Measurements from ENCODE around the gene MED1. TPM values are rescaled to one million over a fixed set of nuclear protein-coding genes. Genes with fewer than 3 reads are reported as not detected.
A peak's percentile ranks its signal among the peaks of the same experiment; 100 is the strongest.
"Not testable (repeated sequence)": the region's sequence is repeated elsewhere in the genome, so short reads cannot be mapped to it uniquely, and the experiment has no call there.

The MED1 gene
- total RNA-seq, 1 donor from 2014 or later: 21.2 TPM

DNA sequence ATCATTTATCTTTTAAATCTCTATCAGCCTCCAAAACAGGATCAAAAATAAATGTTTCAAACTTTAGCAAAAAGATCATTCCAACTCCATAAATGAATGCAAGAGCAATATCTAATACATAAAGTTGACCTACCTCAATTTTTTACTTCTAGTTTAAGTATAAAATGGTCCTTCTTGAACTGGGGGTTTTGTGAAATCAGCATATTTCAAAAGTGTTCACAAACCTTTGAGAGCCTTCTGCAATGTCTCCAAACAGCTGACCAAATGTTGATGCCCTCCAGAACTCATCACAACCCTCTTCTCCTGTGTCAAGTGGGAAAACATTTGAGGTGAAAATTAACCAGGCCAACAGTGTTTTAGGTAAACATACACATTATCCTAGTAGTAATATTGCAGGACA, 7.7 kb downstream of the MED1 start:
- intact Hi-C loops (cut with DNase I): no loop called here
- ATAC-seq (ENCODE audit: poor library complexity): no peak

DNA sequence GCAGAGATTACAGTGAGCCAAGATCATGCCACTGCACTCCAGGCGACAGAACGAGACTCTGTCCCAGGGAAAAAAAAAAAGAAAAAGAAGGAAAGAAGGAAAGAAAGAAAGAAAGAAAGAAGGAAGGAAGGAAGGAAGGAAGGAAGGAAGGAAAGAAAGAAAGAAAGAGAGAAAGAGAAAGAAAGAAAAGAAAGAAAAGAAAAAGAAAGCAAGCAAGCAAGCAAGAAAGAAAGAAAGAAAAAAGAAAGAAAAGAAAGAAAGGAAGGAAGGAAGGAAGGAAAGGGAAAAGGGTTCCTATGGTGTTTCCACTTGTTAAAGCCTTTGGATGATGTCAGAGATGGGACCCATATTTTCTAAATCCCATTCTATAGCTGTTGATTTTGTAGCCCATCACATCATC, 11.2 kb downstream of the MED1 start:
- DNase-seq; ATAC-seq (ENCODE audit: poor library complexity); intact Hi-C loops (cut with DNase I): not testable (repeated sequence)

More for the DNA sequence above, 7.7 kb downstream of the MED1 start:
- no peak for DNase-seq

DNA sequence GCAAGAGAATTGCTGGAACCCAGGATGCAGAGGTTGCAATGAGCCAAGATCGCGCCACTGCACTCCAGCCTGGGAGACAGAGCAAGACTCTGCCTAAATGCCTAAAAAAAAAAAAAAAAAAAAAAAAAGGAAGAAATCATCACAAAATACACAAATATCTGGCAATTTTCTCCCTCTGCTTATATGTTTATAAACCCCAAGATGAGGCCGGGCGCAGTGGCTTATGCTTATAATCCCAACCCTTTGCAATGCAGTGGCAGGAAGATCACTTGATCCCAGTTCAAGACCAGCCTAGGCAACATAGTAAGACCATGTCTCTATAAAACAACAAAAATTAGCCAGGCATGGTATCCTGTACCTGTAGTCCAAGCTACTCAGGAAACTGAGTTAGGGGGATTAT, 21.5 kb downstream of the MED1 start:
- intact Hi-C loops (cut with DNase I): loop anchor here (10.0 kb wide), 1 partner anchor 85 kb away; no protein-coding TSS in a partner anchor
- DNase-seq (no peak), ATAC-seq (ENCODE audit: poor library complexity) (no peak)

DNA sequence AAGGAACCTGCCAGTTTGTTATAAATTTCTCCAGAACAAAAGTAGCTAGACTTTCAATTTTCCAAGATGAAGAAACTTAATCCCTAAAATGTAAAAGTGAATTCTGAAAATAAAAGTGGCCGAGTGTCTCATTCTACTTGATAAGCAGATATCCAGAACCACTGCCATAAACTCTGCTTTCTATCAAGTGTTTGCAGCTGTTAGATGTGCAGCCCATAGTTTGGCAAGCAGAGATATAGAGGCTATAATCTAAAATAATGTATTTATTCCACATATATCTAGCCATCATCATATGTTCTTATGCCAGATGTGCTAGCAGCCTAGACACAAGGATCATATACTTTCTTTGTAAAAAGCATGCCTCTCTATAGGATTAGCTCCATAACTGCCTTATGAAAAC, 34.9 kb downstream of the MED1 start:
- DNase-seq: no peak
- ATAC-seq (ENCODE audit: poor library complexity): no peak
- intact Hi-C loops (cut with DNase I): no loop called here

DNA sequence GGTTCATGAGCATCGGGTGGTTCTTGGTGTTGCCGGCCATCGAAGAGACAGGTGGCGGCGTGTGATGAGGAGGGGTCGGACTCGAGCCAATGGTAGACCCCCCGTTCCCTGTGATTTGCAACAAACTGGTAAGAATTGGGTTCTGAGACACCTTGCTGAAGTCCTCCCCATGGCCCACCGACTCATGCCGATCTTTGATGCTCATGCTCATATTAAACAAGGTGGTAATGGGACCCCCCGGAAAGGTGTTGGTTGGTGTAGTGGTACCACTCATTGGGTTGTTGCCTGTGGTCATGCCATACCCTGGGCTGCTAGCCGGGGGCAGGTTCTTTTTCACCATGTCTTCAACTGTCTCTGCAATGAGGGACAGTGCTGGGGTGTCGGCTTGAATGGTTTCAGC, 40.8 kb downstream of the MED1 start:
- no peak for ATAC-seq (ENCODE audit: poor library complexity)
- no peak for DNase-seq
- intact Hi-C loops (cut with DNase I): no loop called here

DNA sequence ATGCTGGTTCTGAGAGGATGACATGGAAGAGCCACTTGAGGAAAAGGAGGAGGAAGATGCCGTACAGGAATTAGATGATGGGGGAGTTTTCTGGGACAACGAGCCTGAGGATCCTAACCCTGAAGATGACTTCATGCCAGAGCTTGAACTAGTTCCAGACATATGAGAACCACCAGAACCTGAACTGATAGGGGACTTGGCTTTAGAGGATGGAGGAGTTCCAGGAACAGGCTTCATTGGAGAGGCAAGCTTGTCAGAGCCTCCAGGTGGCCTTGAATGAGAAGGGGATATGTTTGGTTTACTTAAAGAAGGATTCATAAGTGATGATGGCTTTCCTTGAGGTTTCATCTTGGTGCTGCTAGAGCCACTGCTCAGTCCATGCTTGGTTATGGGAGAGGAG, 42.7 kb downstream of the MED1 start:
- ATAC-seq (ENCODE audit: poor library complexity) (peak; percentile 70), DNase-seq (no peak)
- intact Hi-C loops (cut with DNase I): no loop called here

DNA sequence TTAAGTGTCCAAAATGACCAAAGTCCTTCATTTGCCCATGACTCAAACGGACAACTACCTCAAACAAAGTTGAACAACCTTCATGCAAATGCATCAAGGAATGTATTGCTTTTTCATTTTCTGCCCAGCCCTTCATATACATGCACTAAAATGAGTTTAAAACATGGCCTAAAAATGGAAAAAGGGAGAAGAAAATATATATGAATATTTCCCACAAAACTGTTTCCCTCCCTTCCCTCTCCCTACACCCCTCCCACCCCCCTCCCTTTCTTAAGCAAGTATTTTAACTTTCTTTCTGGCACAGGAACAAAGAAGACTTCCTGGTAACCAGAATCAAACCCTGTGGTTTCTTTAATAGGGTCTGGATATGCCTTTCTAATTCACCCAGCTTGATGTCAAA, 44.1 kb downstream of the MED1 start:
- intact Hi-C loops (cut with DNase I): no loop called here
- DNase-seq: no peak
- no peak for ATAC-seq (ENCODE audit: poor library complexity)

DNA sequence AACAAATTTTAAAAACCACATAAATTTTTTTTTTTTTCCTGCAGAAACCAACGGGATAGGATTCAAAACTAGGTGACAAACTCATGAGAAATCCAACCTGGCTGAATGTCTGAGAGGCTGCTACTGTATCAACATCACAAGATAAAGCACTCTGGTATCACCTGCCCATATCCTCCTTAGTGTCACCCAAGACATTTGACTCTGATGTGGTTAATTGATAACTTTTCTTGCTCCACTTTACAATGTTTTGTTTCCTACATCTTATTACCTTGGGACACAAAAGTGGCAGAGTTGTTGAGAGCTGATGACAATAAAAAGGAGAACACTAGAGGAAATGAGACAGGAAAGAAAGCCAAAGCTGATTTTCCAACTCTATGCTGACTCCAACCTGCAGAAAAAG, 45.6 kb downstream of the MED1 start:
- no peak for DNase-seq
- intact Hi-C loops (cut with DNase I): no loop called here
- ATAC-seq (ENCODE audit: poor library complexity): no peak

DNA sequence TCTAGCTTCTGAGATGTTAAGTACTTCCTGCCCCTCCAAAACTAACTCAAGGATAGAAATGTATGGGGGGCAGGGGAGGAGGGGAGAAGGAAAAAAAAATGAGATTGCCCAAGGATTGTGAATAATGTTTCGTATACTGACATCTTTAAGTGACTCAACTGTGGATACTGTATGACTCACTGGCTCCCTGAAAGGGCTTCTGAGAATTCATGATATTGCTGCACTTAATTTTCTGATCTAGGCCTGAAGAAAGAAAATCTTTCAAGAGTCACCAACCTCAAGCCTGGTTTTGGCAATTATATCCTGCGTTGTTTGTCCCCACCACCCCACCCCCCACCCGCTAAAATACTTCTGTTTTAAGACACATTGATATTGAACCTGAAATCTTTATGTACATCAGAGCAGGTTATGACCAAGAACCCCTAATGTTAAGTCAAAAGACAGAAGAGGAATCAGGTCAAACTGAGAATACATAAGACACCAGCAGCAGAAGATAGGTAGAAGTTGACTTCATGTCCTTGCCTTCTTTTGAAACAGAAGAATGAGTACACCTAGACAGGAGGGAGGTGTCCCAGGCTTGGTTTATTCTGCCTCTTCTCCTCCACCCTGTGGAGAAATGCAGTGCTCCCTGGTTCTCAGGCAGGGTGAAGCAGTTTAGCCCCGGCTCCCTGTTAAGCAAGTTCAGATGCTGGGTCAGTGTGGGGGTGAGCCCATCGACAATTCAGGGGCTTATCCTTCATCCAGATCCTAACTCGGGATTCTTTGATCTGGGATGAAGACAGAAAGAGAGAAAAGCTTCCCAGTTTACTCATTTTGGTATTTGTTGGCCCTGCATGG, 46.3 kb downstream of the MED1 start:
- ATAC-seq (ENCODE audit: poor library complexity): no peak
- intact Hi-C loops (cut with DNase I): no loop called here
- no peak for DNase-seq

DNA sequence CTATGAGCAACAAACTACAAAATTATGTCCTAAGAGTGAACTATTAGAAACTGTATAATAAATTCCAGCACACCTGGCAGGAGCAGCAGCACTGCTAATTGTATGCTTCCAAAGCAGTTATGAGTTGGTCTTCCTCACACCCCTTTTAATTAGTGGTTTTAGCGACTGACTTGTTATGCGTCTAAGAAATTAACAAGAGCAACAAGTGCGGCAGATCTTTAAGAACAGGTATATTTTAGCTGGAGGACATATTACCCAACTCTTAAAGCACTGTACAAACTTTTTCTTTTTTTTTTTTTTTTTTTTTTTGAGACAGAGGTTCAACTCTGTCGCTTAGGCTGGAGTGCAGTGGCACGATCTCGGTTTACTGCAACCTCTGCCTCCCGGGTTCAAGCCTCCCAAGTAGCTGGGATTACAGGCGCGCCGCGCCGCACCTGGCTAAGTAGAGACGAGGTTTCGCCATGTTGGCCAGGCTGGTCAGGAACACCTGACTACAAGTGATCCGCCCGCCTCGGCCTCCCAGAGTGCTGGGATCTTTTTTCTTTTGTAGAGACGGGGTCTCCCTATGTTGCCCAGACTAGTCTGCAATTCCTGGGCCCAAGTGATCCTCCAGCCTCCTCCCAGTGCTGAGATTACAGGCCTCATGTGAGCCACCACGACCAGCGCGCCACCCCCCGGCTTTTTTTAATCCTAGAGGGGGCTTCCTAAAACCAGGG, 48.0 kb downstream of the MED1 start:
- ATAC-seq (ENCODE audit: poor library complexity) (no peak), DNase-seq (no peak)
- intact Hi-C loops (cut with DNase I): no loop called here

DNA sequence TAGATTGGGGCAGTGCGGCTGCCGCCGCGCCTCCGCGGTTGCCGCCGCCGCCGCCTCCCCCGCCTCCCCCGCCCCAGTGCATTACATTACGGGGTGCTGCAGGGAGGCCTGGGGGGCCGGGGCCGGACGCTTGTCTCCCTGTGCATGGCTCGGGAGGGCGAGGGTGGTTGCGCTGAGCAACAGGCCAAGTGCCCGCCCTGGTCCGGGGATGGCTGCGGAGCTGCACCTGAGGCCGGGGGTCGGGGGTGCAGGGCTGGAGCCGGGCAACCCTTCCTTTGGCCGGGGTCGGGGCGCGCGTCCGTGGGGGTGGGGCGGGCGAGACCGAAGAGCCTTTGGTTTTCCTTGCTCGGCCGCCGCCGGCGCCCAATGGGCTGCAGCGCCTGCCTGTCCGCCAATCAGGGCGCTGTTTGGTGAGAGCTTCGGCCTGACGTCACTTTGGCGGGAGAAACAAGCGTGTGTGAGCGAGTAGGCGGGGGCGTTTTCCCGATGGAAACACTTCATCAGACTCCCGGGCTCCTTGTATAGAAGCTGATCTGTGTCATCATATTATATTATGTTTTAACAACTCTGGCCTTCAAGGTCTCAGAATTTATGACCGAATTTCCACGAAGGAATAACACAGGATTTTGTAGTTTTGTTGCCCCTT, 48.7 kb downstream of the MED1 start:
- DNase-seq (peak; percentile 96), ATAC-seq (ENCODE audit: poor library complexity) (peak; percentile 91)
- intact Hi-C loops (cut with DNase I): no loop called here

DNA sequence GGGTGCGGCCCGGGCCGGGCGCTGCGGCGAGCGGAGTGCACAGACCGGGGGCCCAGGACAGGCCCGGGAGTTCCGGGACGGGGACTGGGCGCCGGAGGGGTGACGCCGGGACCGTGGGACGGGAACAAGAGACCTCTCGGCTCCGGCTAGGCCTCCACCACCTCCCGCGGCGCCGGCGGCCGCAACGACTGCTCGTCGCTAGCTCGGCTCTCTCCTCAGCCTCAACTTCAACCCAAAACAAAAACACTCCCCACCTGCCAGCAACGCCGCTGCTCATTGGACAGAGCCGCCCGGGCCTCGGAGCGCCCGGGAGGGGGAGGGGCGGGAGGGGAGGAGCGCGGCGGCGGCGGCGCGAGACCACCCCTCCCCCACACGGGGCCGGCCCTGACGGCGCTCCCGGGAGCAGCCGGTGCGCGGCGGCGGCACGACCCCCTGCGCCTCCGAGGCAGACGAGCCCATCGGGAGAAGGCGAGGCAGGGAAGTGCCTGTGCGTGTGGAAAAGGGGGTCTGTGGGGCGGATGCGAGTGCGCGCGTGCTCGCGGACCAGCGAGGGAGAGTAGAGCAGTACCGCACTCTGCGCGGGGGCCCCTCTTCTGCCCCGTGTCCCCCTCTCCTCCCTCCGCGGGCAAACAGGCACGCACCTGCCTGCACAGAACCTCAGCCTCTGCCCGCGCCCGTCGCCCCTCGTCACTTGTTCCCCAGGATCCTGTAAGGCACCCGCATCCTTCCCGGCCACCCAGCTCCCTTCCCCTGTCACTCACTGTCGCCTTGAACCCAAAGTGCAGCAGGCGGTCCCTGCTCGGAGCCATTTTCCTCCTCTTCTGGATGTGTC, 49.4 kb downstream of the MED1 start, which contains the start of gene FBXL20:
Gene FBXL20 (minus strand): TSS at position 215 of the 832 bp plus-strand sequence. CDS start 224 bp downstream, outside the sequence.
- intact Hi-C loops (cut with DNase I): no loop called here
- ATAC-seq (ENCODE audit: poor library complexity) (peak; percentile 96), DNase-seq (peak; percentile 97)

DNA sequence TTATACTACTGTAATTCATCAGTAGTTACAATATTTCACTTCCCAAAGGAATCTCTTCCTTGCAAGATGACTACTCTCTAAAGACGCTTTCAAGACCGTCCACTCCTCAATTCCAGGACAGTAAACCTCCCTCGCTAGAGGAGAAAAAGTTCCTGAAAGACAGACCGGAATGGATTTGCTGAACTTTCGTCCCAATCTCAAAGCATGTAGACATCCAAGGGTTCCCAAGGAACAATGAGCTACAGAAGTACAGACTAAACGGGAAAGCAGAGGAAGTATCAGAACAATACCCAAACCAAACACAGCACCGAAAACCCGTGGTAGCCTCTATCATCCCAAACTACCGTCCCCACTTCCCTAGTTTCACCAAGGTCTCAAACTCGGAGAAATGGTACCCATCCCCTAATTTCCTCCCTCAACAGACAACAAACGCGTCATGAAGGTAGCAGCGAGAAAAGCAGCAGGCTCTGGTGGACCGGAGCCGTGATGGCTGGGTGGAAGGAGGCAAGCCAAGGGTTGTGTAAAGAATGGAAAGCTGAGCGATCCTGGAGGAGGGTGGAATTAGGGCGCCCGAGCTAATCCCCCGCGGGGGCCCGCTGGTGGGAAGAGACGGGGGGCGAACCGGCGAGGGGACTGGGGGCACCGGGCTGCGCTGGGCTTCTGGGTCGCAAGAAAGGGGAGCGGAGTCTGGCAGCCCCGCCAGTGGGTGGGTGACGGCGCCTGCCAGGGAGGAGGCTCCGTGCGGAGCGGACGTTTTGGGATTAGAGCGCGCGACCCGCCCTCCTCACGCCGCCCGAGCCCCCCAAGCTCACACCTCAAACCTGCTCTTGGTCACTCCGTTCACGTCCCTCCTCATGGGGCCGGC, 50.3 kb downstream of the MED1 start:
- intact Hi-C loops (cut with DNase I): no loop called here

DNA sequence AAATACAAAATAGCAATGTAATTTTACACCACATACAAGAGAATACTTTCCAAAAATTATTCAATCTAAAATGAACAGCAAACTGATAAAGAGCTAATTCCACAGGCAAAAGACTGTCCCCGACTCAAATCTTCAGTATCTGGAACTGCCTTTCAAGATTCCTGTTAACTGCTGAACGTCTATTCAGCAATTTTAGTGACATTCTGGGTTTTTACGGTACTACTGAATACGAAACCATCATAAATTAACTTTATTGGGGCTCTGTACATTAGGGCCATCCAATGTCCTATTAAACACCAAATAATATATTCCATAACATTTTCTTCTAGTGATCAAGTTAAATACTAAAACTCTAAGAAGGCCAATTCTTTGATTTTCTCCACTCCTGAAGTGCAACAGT, 51.3 kb downstream of the MED1 start:
- DNase-seq: no peak
- no peak for ATAC-seq (ENCODE audit: poor library complexity)
- intact Hi-C loops (cut with DNase I): no loop called here

More for the DNA sequence above, 50.3 kb downstream of the MED1 start:
- ATAC-seq (ENCODE audit: poor library complexity) (peak; percentile 8), DNase-seq (peak; percentile 54)

DNA sequence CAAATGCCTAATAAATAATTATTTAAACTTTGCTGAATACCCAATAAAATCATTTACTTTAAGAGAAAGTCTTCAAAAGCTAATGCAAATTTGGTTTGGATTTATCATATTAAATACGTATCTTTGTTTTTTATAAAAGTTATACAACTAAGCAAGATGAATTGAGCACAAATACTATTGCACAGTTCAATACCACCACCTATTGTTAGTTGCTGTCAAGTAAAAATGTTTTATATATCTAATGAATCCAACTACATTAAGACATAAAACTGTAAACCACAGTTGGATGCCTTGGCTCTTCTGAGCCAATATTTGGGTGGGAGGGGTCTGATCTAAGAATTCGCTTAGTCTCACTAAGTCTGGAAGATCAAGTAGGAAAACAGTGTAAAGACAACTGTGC, 57.3 kb downstream of the MED1 start:
- DNase-seq: no peak
- peak; percentile 43 for ATAC-seq (ENCODE audit: poor library complexity)
- intact Hi-C loops (cut with DNase I): no loop called here

DNA sequence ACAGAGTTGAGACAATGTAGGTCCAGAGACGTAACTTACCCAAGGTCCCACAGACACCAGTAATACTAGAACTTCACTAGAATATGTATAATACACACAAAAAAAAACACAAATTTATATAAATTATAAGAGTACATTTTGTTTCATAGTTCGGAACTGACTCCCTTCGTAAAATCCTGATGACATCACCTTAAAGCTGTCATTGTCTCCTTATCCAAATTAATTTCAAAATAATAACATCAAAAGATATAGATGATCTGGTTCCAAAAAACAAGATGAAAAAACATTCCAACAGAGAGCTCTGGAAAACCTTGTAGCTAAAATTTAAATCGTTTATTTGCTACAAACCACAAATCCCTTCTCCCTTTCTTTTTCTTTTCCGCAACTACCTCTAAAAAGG, 59.6 kb downstream of the MED1 start:
- no peak for ATAC-seq (ENCODE audit: poor library complexity)
- no peak for DNase-seq
- intact Hi-C loops (cut with DNase I): no loop called here

DNA sequence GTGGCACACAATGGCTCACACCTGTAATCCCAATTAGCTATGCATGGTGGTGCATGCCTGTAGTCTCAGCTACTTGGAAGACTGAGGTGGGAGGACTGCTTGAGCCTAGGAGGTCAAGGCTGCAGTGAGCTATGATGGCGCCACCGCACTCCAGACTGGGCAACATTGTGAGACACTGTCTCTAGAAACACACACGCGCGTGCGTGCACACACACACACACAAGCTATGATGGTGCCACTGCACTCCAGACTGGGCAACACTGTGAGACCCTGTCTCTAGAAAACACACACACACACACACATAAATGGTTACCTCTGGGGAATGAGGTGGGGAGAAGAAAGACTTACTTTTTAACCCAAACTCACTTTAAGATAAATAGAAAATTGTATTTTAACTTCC, 66.0 kb downstream of the MED1 start:
- intact Hi-C loops (cut with DNase I): no loop called here
- ATAC-seq (ENCODE audit: poor library complexity) (no peak), DNase-seq (no peak)

DNA sequence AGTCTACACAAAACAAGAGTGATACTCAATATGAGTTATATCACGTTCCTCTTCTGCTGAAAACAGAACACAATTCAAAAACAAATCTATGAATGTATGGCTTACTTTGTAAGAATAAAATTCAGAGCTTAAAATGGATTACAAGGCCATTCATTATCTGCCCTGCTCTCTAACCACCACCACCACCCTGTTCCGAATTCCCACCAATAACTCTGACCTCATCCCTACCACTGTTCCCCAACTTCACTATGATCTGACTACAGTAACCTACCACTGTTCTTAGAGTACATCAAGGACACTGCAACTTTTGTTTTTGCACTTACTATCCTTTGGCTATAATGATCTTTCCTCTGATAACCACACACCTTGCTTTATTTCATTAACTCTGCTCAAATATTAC, 70.9 kb downstream of the MED1 start:
- DNase-seq (no peak), ATAC-seq (ENCODE audit: poor library complexity) (no peak)
- intact Hi-C loops (cut with DNase I): no loop called here

Data from Right ventricle myocardium superior (tissue), 1 donor.